Mononuclear cell (primary cell): Measurements from ENCODE around the gene ADARB2. TPM values are rescaled to one million over a fixed set of nuclear protein-coding genes. Genes with fewer than 3 reads are reported as not detected.
"Not testable (repeated sequence)": the region's sequence is repeated elsewhere in the genome, so short reads cannot be mapped to it uniquely, and the experiment has no call there.

Experiments
- H3K27me3 ChIP-seq: 2 replicates; pipeline ENCODE4 v1.6.0; 2011; ENCODE audit warnings: low read length, control low read depth; ENCODE audit not compliant: insufficient read depth
- H3K4me1 ChIP-seq: 2 replicates; pipeline ENCODE4 v1.5.1; 2011; ENCODE audit warnings: mild to moderate bottlenecking, low read length, control low read depth; ENCODE audit not compliant: insufficient read depth
- H3K4me3 ChIP-seq: 2 replicates; pipeline ENCODE4 v1.5.1; 2011; ENCODE audit warnings: mild to moderate bottlenecking, low read length, moderate library complexity
- H3K9me3 ChIP-seq: 2 replicates; pipeline ENCODE4 v1.5.1; 2011; ENCODE audit warnings: low read depth, mild to moderate bottlenecking, control low read depth, low read length
- total RNA-seq: library from RNA; depleted of rRNA; stranded (reverse); fragments of >200 nt; gene quantifications from one replicate; pipeline ENCODE4 v1.2.3, GENCODE V29; 2012

ADARB2 gene
- under 0.01 TPM for total RNA-seq

DNA sequence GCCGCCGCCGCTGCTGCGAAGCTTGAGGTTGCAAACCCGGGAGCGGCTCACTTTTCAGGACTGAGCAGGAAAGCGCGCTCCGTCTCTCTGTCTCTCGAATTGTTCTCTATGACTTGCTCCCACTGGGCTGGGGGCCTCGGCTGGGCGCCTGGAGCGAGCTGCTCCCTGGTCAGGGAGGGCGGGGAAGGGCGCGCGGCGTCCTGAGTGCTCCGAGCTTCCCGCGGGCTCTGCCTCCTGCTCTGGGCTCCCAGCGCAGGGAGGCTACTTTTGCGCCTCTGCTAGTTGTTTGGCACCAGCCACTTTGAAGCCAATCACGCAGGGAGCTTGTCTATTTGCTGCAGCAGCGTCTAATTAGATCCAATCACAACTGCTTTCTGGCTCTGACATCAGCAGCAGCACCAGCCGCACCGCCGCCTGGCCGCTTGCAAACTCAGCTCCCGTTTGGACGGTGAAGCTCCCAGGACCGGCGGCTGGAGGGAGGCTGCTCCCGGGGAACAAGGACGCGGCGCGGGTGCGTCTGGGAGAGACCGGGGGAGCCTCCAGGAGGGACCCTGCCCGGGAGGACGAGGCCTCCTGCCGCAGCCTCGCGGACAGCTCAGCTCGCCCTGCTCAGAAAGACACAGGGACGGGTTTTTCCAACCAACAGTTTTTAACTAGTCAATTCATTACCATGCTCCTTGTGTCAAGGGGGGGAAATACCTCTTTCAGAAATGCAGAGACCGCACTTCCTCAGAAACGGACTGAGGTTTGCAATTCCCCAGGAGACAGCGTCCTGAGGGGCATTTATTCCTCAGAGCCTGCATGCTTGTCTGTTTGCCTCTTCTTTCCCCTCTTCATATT is at the start of gene ADARB2:
ADARB2 (minus strand) TSS at position 304 of the 840 bp plus-strand sequence.
- Histone ChIP-seq H3K9me3 (no peaks in the 10 kb centered on the region), H3K4me1 (peaks cover 3% of the 10 kb centered on the region), H3K27me3 (peaks cover 79% of the 10 kb centered on the region), H3K4me3 (no peak within 1 kb of the TSS)

DNA sequence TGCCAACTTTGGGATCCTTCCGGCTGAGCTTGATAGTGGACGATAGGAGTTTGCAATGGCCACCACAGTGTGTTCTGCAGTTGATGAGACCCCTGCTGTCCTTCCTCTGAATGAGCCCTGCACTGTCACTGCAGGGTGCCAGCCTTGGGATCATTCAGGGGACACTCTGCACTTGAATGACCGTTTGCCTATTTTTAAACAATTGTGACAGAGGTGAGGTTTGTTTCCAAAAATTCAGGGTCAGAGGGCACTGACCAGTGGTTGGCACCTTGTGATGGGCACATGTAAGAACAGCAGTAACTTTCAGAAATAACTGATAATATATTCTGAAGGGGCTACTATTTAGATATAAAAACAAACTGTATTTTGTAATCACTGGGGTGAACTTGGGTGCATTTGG is 48.5 kb upstream of the ADARB2 start:
- no peaks in the 10 kb centered on the region for H3K9me3 ChIP-seq
- no peaks in the 10 kb centered on the region for H3K27me3 ChIP-seq
- no peak overlapping the region for H3K4me3 ChIP-seq
- no peaks in the 10 kb centered on the region for H3K4me1 ChIP-seq

DNA sequence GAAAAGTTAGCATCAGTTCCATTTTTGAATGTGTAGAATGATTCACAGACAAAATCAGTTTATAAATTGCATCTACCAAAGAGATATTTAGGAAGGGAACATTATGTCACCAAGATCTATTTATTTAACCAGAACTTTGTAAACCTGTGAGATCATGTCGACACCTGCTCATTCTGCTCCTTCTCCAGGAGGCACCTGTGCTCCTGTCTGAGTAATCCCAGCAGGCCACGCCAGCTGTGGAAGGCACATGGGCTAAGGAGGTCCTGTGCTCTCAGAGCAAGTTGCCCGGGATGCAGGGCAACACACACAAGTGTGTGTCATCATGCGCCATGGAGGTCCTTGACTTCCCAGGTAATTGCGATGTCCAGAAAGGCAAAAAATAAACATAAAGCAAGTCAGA is 45.5 kb upstream of the ADARB2 start:
- Histone ChIP-seq H3K4me1 (no peaks in the 10 kb centered on the region), H3K4me3 (no peak overlapping the region), H3K9me3 (no peaks in the 10 kb centered on the region), H3K27me3 (no peaks in the 10 kb centered on the region)

DNA sequence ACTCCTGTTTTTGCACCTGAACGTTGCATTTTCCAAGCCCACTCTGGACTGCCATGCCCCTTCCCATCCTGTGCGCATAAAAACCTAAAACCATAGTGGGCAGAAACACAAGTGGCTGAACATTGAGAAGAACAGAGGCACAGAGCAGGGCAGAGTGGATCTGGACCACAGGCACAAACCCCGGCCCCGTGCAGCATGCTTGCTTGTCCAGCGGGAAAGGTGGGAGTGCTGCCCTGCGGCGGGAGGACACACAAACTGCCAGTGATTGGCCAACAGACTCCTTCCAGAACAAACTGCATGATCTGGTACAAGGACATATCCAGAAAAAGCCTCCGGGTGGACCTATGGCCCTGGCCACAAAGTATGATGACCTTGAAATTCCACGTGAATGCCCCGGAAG is 42.5 kb upstream of the ADARB2 start:
- Histone ChIP-seq H3K9me3 (no peaks in the 10 kb centered on the region), H3K4me3 (no peak overlapping the region), H3K27me3 (no peaks in the 10 kb centered on the region), H3K4me1 (no peaks in the 10 kb centered on the region)

DNA sequence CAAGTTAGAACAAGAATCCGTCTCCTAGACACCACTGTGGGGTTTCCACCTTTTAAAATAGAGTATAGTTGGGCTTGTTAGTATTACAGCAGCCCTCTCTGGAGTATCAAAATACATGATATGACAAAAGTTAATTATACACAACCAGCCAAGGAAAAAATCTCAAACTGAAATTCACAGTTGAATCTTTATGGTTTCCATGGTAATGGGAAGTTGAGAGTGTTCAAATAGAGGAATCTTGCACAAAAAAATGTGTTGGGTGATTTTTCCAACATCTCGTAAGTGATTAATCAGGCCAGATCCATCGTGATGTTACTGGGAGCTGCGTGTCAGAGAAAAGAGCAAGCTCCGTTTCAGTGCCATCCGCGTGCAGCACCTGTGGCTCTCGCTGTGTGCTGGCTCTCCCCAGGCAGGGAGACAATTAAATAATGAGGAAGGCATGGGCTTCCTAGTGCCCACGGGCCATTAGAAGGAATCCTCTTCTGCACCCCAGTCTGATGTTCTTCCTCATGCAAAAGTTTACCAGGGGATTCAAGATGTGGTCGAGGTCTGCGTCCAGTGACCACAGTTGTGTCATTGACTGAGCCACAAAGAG is 41.1 kb upstream of the ADARB2 start:
- no peaks in the 10 kb centered on the region for H3K4me1 ChIP-seq
- no peaks in the 10 kb centered on the region for H3K9me3 ChIP-seq
- no peak overlapping the region for H3K4me3 ChIP-seq
- no peaks in the 10 kb centered on the region for H3K27me3 ChIP-seq

DNA sequence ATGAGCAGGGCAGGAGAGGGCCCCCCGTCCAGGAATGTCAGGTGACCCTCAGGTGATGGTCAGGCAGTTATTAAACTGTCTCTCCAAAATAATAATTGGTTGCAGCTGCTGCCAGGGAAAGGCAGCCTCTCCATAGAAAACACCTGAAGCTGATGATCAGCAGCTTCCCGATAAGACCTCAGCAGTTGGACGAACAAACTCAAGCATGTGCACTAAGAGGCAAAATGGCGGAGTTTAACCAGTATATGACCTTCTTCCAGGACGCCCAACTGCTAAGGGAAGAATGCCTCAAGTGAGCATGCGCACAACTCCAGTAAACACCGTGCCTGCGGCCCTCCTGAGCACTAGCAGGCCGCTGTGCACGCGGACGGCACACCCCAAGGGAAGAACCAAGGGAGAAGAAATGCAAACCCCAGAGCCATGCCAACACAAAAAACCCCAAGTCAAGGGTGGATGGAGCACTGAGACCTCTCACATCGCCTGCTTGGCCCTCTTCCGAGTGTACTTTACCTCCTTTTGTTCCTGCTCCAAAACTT is 38.9 kb upstream of the ADARB2 start:
- Histone ChIP-seq H3K27me3 (no peaks in the 10 kb centered on the region), H3K4me1 (no peaks in the 10 kb centered on the region), H3K4me3 (no peak overlapping the region), H3K9me3 (no peaks in the 10 kb centered on the region)

DNA sequence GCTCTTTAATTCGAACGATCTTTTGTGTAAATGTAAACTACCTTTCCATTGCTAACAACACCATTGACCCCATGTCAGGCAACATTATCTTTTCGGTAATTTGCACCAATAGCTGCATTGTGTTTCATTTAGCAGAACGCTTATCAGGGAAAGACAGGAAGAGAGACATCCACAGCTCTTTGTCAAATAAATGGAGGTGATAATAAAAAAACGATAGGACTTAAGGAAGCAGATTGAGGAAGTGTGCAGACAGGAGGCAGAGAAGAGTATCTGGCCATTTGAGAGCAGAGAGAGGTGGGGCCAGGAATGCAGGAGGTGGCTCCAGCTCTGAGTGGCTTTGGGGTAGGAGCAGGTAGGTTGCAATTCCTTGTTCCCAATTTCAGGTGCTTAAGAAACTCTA is 37.5 kb upstream of the ADARB2 start:
- Histone ChIP-seq H3K27me3 (no peaks in the 10 kb centered on the region), H3K4me3 (no peak overlapping the region), H3K4me1 (no peaks in the 10 kb centered on the region), H3K9me3 (no peaks in the 10 kb centered on the region)

DNA sequence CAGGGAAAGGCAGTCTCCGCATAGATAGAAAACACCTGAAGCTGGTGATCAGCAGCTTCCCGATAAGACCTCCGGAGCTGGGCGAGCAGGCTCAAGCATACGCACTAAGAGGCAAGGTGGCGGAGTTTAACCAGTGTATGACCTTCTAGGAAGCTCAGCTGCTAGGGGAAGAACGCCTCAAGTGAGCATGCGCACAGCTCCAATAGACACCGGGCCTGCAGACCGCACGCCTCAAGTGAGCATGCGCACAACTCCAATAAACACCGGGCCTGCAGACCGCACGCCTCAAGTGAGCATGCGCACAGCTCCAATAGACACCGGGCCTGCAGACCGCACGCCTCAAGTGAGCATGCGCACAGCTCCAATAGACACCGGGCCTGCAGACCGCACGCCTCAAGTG is 35.9 kb upstream of the ADARB2 start:
- H3K9me3 ChIP-seq, H3K4me1 ChIP-seq, H3K4me3 ChIP-seq, H3K27me3 ChIP-seq: not testable (repeated sequence)

DNA sequence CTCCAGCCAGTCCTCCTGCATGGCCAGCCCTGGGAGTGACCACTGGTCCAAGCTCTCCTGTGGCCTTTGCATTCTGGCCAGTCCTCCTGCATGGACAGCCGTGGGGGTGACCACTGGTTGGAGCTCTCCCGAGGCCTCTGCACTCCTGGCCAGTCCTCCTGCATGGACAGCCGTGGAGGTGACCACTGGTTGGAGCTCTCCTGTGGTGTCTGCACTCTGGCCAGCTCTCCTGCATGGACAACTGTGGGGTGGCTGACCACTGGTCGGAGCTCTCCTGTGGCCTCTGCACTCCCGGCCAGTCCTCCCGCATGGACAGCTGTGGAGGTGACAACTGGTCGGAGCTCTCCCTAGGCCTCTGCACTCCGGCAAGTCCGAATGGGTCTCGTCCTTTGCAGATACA is 28.7 kb upstream of the ADARB2 start:
- Histone ChIP-seq H3K27me3 (no peaks in the 10 kb centered on the region), H3K4me3 (no peak overlapping the region), H3K4me1 (no peaks in the 10 kb centered on the region), H3K9me3 (no peaks in the 10 kb centered on the region)

DNA sequence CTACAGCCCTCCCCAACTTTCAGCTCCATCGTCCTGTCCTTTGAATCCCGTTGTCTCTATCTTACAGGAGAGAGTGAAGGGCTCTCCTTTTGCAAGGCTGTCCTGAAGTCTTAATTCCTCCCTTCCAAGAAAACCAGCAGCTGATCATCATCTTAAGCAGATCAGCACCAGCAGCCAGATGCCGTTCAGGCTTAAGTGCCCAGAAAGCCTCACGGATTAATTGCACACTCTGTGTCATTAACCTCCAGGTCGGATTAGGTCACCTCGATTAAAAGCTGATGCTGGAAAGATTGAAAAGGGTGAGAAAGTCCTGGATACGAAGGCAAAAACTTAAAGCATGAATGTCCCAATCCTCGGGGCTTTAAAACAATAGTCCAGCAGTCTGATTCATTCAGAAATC is 24.8 kb upstream of the ADARB2 start:
- Histone ChIP-seq H3K4me1 (no peaks in the 10 kb centered on the region), H3K9me3 (no peaks in the 10 kb centered on the region), H3K4me3 (no peak overlapping the region), H3K27me3 (no peaks in the 10 kb centered on the region)

DNA sequence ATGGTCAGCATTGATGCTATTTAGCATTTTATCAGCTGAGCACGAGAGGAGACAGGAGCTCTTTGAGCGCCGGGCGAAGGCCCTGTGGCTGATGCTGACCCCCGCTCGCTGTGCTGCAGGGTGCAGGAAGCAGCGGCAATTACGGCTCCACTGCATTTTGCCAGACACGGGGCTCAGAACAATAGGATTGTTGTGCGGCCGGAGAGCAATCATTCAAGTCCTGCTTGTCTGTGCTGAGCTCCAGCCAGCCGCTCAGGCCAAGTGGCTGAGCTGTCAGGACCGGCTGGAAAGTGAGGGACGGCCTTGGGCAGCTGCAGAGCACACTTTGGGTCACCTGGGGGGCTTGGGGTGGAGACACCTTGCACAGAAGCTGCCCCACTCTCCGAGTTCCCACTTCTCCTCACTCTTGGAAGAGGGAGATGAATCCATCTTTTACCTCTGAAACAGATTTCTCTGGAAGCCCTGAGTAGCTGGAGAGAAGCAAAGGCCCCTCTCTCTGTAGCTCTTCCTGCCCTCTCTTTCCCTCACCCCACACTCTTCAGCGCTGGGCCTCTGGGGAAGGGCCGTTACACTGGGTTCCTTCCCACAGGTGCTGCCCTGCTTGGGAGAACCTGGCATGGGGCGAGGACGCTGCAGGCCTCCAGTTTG is 17.3 kb upstream of the ADARB2 start:
- Histone ChIP-seq H3K4me3 (no peak overlapping the region), H3K9me3 (peaks cover 7% of the 10 kb centered on the region), H3K27me3 (no peaks in the 10 kb centered on the region), H3K4me1 (no peaks in the 10 kb centered on the region)

DNA sequence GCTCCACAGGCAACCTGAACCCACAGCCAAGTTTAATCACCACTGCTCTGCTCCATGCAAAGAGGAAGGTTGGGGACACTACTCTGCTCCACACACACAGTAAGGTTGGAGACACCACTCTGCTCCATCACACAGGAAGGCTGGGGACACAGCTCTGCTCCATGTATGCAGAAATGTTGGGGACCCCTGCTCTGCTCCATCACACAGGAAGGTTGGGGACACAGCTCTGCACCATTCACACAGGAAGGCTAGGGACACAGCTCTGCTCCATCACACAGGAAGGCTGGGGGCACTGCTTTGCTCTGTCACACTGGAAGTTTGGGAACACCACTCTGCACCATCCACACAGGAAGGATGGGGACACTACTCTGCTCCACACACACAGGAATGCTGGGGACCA is 14.8 kb upstream of the ADARB2 start:
- Histone ChIP-seq H3K9me3 (peaks cover 7% of the 10 kb centered on the region), H3K4me1 (no peaks in the 10 kb centered on the region), H3K4me3 (no peak overlapping the region), H3K27me3 (no peaks in the 10 kb centered on the region)

DNA sequence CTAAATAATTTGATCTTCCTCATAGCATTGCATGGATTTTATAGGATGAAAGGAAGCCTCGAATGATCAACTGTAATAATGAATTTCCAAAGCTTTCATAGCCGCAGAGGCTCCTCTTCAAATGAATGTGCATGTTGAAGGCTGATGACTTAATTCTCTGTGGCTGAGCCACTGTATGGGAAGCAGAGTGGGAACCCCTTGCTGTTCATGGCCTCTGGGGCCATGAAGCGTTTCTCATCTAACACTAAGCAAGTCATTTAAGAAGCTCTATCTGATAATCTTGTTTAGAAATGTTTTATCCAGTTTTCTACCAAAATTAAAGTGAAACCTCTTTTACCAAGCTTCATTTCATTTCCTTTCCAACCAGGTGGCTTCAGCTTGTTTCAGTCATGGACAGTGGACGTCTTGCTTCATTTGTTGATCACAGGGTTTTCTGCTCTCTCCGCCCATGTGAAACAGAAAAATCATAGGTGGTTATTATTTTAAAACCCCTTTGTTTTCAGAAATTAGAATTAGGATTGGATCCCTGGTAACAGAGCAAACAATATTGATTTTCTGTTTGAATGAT is 10.3 kb upstream of the ADARB2 start:
- Histone ChIP-seq H3K9me3 (peaks cover 7% of the 10 kb centered on the region), H3K27me3 (no peaks in the 10 kb centered on the region), H3K4me3 (no peak overlapping the region), H3K4me1 (no peaks in the 10 kb centered on the region)

DNA sequence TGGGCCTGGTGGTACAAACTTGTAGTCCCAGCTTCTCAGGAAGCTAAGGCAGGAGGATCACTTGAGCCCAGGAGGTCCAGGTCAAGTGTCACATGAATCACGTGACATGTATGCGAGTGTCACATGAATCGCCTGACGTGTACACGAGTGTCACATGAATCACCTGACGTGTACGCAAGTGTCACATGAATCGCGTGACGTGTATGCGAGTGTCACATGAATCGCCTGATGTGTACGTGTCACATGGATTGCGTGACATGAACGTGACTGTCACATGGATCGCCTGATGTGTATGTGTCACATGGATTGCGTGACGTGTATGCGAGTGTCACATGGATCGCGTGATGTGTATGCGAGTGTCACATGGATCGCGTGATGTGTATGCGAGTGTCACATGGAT is 9.5 kb upstream of the ADARB2 start:
- Histone ChIP-seq H3K4me3 (no peak overlapping the region), H3K4me1 (no peaks in the 10 kb centered on the region), H3K9me3 (peaks cover 7% of the 10 kb centered on the region), H3K27me3 (no peaks in the 10 kb centered on the region)

DNA sequence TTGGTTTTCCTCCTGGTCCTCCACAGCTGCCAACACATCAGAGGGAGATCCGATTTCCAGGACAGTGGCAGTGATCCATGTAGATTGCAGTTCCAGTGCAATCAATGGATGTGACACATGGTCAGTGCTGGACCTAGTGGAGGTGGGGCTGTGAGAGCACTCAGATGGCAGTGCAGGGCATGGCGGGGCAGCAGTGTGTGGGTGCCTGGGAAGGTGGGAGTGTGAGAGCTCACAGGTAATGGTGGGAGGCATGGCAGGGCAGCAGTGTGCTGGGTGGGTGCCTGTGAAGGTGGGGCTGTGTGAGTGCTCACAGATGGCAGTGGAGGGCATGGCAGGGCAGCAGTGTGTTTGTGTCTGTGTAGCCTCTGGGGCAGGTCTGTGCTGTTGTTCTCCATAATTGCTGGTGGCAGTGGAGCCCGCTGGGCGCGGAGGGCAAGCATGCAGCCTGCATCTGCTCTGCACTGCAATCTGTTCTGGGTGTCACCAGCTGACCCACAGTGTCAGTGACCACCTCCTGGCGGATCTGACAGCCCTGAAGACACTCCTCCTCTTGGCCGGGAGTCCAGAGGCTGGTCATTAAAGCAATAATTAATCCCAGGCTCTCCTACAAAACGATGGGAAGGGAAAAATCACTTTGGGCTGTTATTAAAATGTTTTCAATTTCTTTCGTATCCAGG is 8.6 kb upstream of the ADARB2 start:
- no peak overlapping the region for H3K4me3 ChIP-seq
- H3K4me1 ChIP-seq: no peaks in the 10 kb centered on the region
- peaks cover 5% of the 10 kb centered on the region for H3K9me3 ChIP-seq
- H3K27me3 ChIP-seq: no peaks in the 10 kb centered on the region
